HepG2 (cell line): ENCODE data around the gene ZNF581. TPM values are rescaled to one million over a fixed set of nuclear protein-coding genes. Genes with fewer than 3 reads are reported as not detected.

Source experiments
- CREM ChIP-seq, 2 experiments: sonication (generic) in 1 of 2; formaldehyde crosslinking in 1 of 2; IDR thresholded peaks; 2 replicates each; pipeline versions ENCODE4 v1.4.0 to v1.6.1; 2016 to 2020; ENCODE audit warnings: antibody characterized with exemption in 1 of 2, mild to moderate bottlenecking in 1 of 2, missing genetic modification reagents in 1 of 2
- ELF3 ChIP-seq: IDR thresholded peaks from 2 replicates; pipeline ENCODE4 v1.6.1; 2016; ENCODE audit warnings: missing genetic modification reagents, missing compliant biosample characterization
- GMEB1 ChIP-seq: sonication (generic); formaldehyde crosslinking; IDR thresholded peaks from 2 replicates; pipeline ENCODE4 v1.5.1; 2020; ENCODE audit warnings: missing genetic modification reagents, mild to moderate bottlenecking, borderline replicate concordance
- MED1 ChIP-seq: sonication (generic); formaldehyde crosslinking; IDR thresholded peaks from 2 replicates; pipeline ENCODE4 v1.4.0; 2020; ENCODE audit warnings: missing genetic modification reagents
- NCOA2 ChIP-seq: sonication (generic); formaldehyde crosslinking; IDR thresholded peaks from 2 replicates; pipeline ENCODE4 v1.8.0; 2022; ENCODE audit warnings: inconsistent platforms
- NCOR1 ChIP-seq: fragments of 200-600 bp; sonication (generic); IDR thresholded peaks from 2 replicates; pipeline ENCODE4 v1.7.0; 2017; ENCODE audit warnings: antibody characterized with exemption, low read length, borderline replicate concordance
- NFRKB ChIP-seq: fragments of 450-650 bp; IDR thresholded peaks from 2 replicates; pipeline ENCODE4 v1.6.1; 2017
- SIX4 ChIP-seq: sonication (generic); formaldehyde crosslinking; IDR thresholded peaks from 2 replicates; pipeline ENCODE4 v1.4.0; 2020; ENCODE audit warnings: missing genetic modification reagents
- SMAD3 ChIP-seq: sonication (generic); formaldehyde crosslinking; IDR thresholded peaks from 2 replicates; pipeline ENCODE4 v1.4.0; 2020; ENCODE audit warnings: missing genetic modification reagents
- STAT5B ChIP-seq: sonication (generic); formaldehyde crosslinking; IDR thresholded peaks from 2 replicates; pipeline ENCODE4 v1.4.0; 2020; ENCODE audit warnings: missing genetic modification reagents
- TBX2 ChIP-seq: sonication (generic); formaldehyde crosslinking; IDR thresholded peaks from 2 replicates; pipeline ENCODE4 v1.5.0; 2020; ENCODE audit warnings: missing genetic modification reagents, mild to moderate bottlenecking, borderline replicate concordance
- ZBTB43 ChIP-seq: sonication (generic); formaldehyde crosslinking; conservative IDR thresholded peaks from 2 replicates; pipeline ENCODE4 v1.4.0; 2020; ENCODE audit warnings: missing genetic modification reagents
- ZNF567 ChIP-seq: sonication (generic); formaldehyde crosslinking; IDR thresholded peaks from 2 replicates; pipeline ENCODE4 v1.8.1; 2023; ENCODE audit warnings: mild to moderate bottlenecking, missing genetic modification reagents, borderline replicate concordance
- ZNF614 ChIP-seq: IDR thresholded peaks from 2 replicates; pipeline ENCODE4 v1.6.1; 2018; ENCODE audit warnings: missing biosample characterization, missing genetic modification reagents, inconsistent platforms, borderline replicate concordance
- ZNF713 ChIP-seq: sonication (generic); formaldehyde crosslinking; IDR thresholded peaks from 2 replicates; pipeline ENCODE4 v1.4.0; 2020; ENCODE audit warnings: mild to moderate bottlenecking, missing genetic modification reagents
- ZNF776 ChIP-seq: sonication (generic); formaldehyde crosslinking; IDR thresholded peaks from 2 replicates; pipeline ENCODE4 v1.4.0; 2020; ENCODE audit warnings: mild to moderate bottlenecking, missing genetic modification reagents
- polyA plus RNA-seq, 8 experiments: library from polyadenylated mRNA; depleted of rRNA in 3 of 8; stranded (reverse) in 7 of 8; unstranded in 1 of 8; fragments of >200 nt; fragmentation: Illumina TruSeq in 4 of 8; extraction: Trizol in 4 of 8; gene quantifications; 2 replicates each; pipeline versions ENCODE4 v1.2.1 to v1.2.3, GENCODE V29; 2011 to 2016; ENCODE audit warnings: low read depth in 4 of 8, missing spikeins in 1 of 8, mixed read lengths in 1 of 8; ENCODE audit not compliant: insufficient read depth in 1 of 8
- total RNA-seq, 5 experiments: library from RNA; depleted of rRNA; stranded (reverse); fragments of >200 nt; fragmentation: Illumina TruSeq; extraction: Trizol; gene quantifications; 2 replicates each; pipeline ENCODE4 v1.2.3, GENCODE V29; 2016; ENCODE audit warnings: low read depth in 1 of 5
- TF ChIP-seq, protein P1 (sequence below): sonication (generic); formaldehyde crosslinking; IDR thresholded peaks from 2 replicates; pipeline ENCODE4 v1.4.0; 2020; ENCODE audit warnings: missing genetic modification reagents, mild to moderate bottlenecking, borderline replicate concordance
- TF ChIP-seq, protein P2 (sequence below): IDR thresholded peaks from 2 replicates; pipeline ENCODE4 v1.4.0; 2020; ENCODE audit warnings: mild to moderate bottlenecking, missing genetic modification reagents

ZNF581 gene
- total and polyA plus RNA-seq, 2 of the 13 experiments (the other 11 are each of a cell fraction or from before 2014, with no cell fraction given) = 19.6 to 49.5 TPM

DNA sequence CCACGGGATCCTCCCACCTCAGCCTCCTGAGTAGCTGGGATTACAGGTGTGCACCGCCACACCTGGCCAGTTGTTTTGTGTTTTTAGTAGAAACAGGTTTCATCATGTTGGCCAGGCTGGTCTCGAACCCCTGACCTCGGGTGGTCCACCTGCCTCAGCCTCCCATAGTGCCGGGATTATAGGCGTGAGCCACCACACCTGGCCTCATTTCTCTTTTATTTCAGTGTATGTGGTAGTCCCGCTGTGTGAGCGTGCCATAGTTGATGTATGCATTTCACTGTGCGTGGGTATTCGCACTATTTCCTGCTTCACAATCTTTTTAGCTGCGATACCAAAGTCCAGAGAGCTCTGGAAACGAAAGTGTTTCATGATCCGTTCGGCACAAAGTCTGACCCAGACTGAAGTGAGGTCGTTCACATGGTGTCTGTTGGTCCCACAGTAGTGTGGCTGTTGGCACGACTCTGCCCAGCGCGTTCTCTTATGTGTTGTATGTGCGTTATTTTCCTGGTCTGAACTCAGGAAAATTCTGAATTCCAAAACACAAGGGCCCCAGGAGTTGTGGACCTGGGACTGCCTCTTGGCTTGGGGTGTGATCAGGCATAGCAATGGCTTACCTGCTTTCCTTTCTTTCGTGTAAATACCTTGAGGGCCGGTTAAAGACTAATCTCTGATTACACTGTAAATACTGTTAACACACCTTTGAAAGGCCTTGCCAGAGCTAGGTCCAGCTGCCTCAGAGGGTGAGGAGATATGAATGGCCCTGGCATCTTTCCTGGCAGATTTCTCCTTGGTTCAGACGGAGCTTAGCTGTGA, 40.2 kb downstream of the ZNF581 start (continued):
- peak; percentile 86 for TF ChIP-seq NCOR1
- TF ChIP-seq ZBTB43 (CRISPR knock-in tag) = peak; percentile 91
- TF ChIP-seq ELF3 = peak; percentile 96
- TF ChIP-seq SMAD3 (CRISPR knock-in tag) = peak; percentile 40; the same call in 1 of the 2 replicates
- 0 out of 2 replicates have a peak, but pooled peaks have one; percentile 43 for TF ChIP-seq ZNF567
- TF ChIP-seq, protein P1, sequence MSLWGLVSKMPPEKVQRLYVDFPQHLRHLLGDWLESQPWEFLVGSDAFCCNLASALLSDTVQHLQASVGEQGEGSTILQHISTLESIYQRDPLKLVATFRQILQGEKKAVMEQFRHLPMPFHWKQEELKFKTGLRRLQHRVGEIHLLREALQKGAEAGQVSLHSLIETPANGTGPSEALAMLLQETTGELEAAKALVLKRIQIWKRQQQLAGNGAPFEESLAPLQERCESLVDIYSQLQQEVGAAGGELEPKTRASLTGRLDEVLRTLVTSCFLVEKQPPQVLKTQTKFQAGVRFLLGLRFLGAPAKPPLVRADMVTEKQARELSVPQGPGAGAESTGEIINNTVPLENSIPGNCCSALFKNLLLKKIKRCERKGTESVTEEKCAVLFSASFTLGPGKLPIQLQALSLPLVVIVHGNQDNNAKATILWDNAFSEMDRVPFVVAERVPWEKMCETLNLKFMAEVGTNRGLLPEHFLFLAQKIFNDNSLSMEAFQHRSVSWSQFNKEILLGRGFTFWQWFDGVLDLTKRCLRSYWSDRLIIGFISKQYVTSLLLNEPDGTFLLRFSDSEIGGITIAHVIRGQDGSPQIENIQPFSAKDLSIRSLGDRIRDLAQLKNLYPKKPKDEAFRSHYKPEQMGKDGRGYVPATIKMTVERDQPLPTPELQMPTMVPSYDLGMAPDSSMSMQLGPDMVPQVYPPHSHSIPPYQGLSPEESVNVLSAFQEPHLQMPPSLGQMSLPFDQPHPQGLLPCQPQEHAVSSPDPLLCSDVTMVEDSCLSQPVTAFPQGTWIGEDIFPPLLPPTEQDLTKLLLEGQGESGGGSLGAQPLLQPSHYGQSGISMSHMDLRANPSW (CRISPR knock-in tag) = 0 out of 2 replicates have a peak, but pooled peaks have one; percentile 26
- peak; percentile 48; the same call in 1 of the 2 replicates for TF ChIP-seq NCOA2 (CRISPR knock-in tag)
- peak; percentile 40; the same call in 1 of the 2 replicates for TF ChIP-seq SIX4 (CRISPR knock-in tag)
- TF ChIP-seq, protein P2, sequence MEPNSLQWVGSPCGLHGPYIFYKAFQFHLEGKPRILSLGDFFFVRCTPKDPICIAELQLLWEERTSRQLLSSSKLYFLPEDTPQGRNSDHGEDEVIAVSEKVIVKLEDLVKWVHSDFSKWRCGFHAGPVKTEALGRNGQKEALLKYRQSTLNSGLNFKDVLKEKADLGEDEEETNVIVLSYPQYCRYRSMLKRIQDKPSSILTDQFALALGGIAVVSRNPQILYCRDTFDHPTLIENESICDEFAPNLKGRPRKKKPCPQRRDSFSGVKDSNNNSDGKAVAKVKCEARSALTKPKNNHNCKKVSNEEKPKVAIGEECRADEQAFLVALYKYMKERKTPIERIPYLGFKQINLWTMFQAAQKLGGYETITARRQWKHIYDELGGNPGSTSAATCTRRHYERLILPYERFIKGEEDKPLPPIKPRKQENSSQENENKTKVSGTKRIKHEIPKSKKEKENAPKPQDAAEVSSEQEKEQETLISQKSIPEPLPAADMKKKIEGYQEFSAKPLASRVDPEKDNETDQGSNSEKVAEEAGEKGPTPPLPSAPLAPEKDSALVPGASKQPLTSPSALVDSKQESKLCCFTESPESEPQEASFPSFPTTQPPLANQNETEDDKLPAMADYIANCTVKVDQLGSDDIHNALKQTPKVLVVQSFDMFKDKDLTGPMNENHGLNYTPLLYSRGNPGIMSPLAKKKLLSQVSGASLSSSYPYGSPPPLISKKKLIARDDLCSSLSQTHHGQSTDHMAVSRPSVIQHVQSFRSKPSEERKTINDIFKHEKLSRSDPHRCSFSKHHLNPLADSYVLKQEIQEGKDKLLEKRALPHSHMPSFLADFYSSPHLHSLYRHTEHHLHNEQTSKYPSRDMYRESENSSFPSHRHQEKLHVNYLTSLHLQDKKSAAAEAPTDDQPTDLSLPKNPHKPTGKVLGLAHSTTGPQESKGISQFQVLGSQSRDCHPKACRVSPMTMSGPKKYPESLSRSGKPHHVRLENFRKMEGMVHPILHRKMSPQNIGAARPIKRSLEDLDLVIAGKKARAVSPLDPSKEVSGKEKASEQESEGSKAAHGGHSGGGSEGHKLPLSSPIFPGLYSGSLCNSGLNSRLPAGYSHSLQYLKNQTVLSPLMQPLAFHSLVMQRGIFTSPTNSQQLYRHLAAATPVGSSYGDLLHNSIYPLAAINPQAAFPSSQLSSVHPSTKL (CRISPR knock-in tag) = peak; percentile 62; the same call in 1 of the 2 replicates
- TF ChIP-seq CREM (IDR thresholded peaks at IDR 0.05) = peak; percentile 33; the same call in 1 of the 2 replicates
- TF ChIP-seq CREM (CRISPR knock-in tag; IDR thresholded peaks at IDR 0.05) = no peak
- TF ChIP-seq ZNF614 (CRISPR knock-in tag) = peak; percentile 48; the same call in 1 of the 2 replicates
- TF ChIP-seq ZNF713 (CRISPR knock-in tag) = 0 out of 2 replicates have a peak, but pooled peaks have one; percentile 30
- TF ChIP-seq GMEB1 (CRISPR knock-in tag) = peak; percentile 50; the same call in 1 of the 2 replicates
- no peak for TF ChIP-seq NFRKB
- no peak for TF ChIP-seq STAT5B (CRISPR knock-in tag)
- no peak for TF ChIP-seq ZNF776
- TF ChIP-seq TBX2 (CRISPR knock-in tag) = peak; percentile 55; the same call in 1 of the 2 replicates
- peak; percentile 88 for TF ChIP-seq MED1 (CRISPR knock-in tag)
